ENCODE results near the gene FXR2. TPM values are rescaled to one million over a fixed set of nuclear protein-coding genes. Genes with fewer than 3 reads are reported as not detected.
A peak's percentile ranks its signal among the peaks of the same experiment; 100 is the strongest.

FXR2 gene
- total and polyA plus RNA-seq, 4 donors = 6.8 to 18.3 (median 14.8) TPM

GRCh38 chr17:7586673-7587419 is 27.9 kb downstream of the FXR2 start:
- Histone ChIP-seq H3K36me3 (ENCODE audit: control insufficient read depth in 4 of 4, insufficient read depth in 3 of 4, low read depth in 1 of 4, low read length in 3 of 4) (peaks cover 7 to 24% (median 10%) of the 10 kb centered on the region in 4 donors), H3K4me1 (ENCODE audit: control insufficient read depth in 4 of 4, insufficient read depth in 4 of 4, low read length in 3 of 4) (peaks cover 5 to 30% (median 16%) of the 10 kb centered on the region in 4 donors), H3K9ac (ENCODE audit: low read depth in 1 of 2, low read length in 2 of 2) (no peak overlapping the region), H3K4me3 (ENCODE audit: low read depth in 1 of 3, low read length in 3 of 3) (no peak overlapping the region), H3K9me3 (ENCODE audit: control insufficient read depth in 4 of 4, low read length in 3 of 4) (no peaks in the 10 kb centered on the region), H3K27me3 (ENCODE audit: control insufficient read depth in 4 of 4, insufficient read depth in 4 of 4, low read length in 3 of 4) (no peaks in the 10 kb centered on the region), H3K27ac (ENCODE audit: low read depth in 1 of 2, low read length in 2 of 2) (no peak overlapping the region)
- 74% methylated on average over 9 of the region's 9 CpGs for WGBS
- peak; percentile 31 to 57 for TF ChIP-seq RAD21 (IDR thresholded peaks at IDR 0.05)
- no peak for TF ChIP-seq HNF4G (IDR thresholded peaks at IDR 0.05)
- peak; percentile 57 for DNase-seq (ENCODE audit: low spot score)

- H3K4me3 ChIP-seq (ENCODE audit: low read depth in 1 of 3, low read length in 3 of 3) = peak within 1 kb of the TSS; percentile 78 to 96 (median 84)
- H3K9me3 ChIP-seq (ENCODE audit: control insufficient read depth in 4 of 4, low read length in 3 of 4) = no peaks in the 10 kb centered on the region
- 15% methylated on average over 69 of the region's 69 CpGs for WGBS
- peak within 1 kb of the TSS; percentile 68 to 96 for H3K9ac ChIP-seq (ENCODE audit: low read depth in 1 of 2, low read length in 2 of 2)
- TF ChIP-seq RXRA (IDR thresholded peaks at IDR 0.05) (peak; percentile 17 to 45), TAF1 (conservative IDR thresholded peaks at IDR 0.05) (peak; percentile 92), GABPA (IDR thresholded peaks at IDR 0.05 in 1 of 2, conservative IDR thresholded peaks at IDR 0.05 in 1 of 2) (peak; percentile 94 to 96), MAX (IDR thresholded peaks at IDR 0.05) (peak; percentile 99), HNF4G (IDR thresholded peaks at IDR 0.05) (no peak), FOXA1 (IDR thresholded peaks at IDR 0.05) (peak; percentile 66), REST (IDR thresholded peaks at IDR 0.05) (peak; percentile 85), YY1 (IDR thresholded peaks at IDR 0.05) (peak; percentile 100), CTCF (IDR thresholded peaks at IDR 0.05; ENCODE audit: low read depth, low read length, missing input control) (no peak), EGR1 (IDR thresholded peaks at IDR 0.05; ENCODE audit: low read depth in 2 of 2) (peak; percentile 78 to 92), FOXA2 (IDR thresholded peaks at IDR 0.05) (peak; percentile 52), HNF4A (conservative IDR thresholded peaks at IDR 0.05) (peak; percentile 23 to 31), JUND (IDR thresholded peaks at IDR 0.05) (peak in 1 of 2 donors; percentile 53), ZBTB33 (IDR thresholded peaks at IDR 0.05) (peak; percentile 91), RAD21 (IDR thresholded peaks at IDR 0.05) (peak in 1 of 2 donors; percentile 23), SP1 (IDR thresholded peaks at IDR 0.05) (peak; percentile 68), ATF3 (IDR thresholded peaks at IDR 0.05) (no peak), NR2F2 (IDR thresholded peaks at IDR 0.05) (no peak)
- peak; percentile 93 for DNase-seq (ENCODE audit: low spot score)
- peak within 1 kb of the TSS; percentile 94 to 95 for H3K27ac ChIP-seq (ENCODE audit: low read depth in 1 of 2, low read length in 2 of 2)
- peaks cover 4 to 9% (median 6%) of the 10 kb centered on the region in 4 donors for H3K36me3 ChIP-seq (ENCODE audit: control insufficient read depth in 4 of 4, insufficient read depth in 3 of 4, low read depth in 1 of 4, low read length in 3 of 4)
- H3K27me3 ChIP-seq (ENCODE audit: control insufficient read depth in 4 of 4, insufficient read depth in 4 of 4, low read length in 3 of 4) = no peaks in the 10 kb centered on the region
- H3K4me1 ChIP-seq (ENCODE audit: control insufficient read depth in 4 of 4, insufficient read depth in 4 of 4, low read length in 3 of 4) = peaks cover 15 to 48% (median 33%) of the 10 kb centered on the region in 4 donors
Measured at GRCh38 chr17:7583253-7584109, 31.2 kb downstream of the FXR2 start, which contains the start of gene MPDU1. Gene MPDU1, plus strand, starts transcription at chr17:7583852. Its CDS starts 11 bp downstream, at chr17:7583863.

Measured in liver (tissue), 9 donors.